Measurements from ENCODE around the gene UBR4.

DNA sequence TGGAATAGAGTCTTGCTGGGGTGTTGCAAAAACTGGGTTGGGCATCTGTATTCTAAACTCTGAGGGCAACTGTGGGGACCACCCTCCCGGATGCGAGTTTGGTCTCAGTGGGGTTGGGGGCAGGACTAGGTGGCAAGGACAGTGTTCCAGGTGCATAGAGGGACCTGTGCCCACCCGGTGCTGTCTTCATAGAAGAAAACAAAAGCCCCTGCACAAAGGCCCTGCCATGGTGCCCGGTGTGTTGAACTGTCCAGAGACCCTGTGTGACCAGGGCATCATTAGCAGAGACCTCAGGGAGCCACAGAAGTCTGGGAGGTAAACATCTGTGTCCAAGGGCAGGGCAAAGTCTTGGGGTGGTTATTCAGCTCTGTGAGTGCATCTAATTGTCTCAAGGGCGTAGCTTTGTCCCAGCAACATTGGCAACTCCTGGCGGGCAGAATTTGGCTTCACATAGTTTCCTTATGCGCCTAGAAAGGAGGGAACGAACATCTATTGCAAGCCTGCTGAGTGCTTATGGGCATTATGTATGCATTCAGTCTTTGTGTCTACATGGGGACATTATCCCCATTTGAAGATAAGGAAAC, 181.4 kb downstream of the UBR4 start:
- no peak for TF ChIP-seq SP2 (IDR thresholded peaks at IDR 0.05; ENCODE audit: low read length)
- TF ChIP-seq, protein P1, sequence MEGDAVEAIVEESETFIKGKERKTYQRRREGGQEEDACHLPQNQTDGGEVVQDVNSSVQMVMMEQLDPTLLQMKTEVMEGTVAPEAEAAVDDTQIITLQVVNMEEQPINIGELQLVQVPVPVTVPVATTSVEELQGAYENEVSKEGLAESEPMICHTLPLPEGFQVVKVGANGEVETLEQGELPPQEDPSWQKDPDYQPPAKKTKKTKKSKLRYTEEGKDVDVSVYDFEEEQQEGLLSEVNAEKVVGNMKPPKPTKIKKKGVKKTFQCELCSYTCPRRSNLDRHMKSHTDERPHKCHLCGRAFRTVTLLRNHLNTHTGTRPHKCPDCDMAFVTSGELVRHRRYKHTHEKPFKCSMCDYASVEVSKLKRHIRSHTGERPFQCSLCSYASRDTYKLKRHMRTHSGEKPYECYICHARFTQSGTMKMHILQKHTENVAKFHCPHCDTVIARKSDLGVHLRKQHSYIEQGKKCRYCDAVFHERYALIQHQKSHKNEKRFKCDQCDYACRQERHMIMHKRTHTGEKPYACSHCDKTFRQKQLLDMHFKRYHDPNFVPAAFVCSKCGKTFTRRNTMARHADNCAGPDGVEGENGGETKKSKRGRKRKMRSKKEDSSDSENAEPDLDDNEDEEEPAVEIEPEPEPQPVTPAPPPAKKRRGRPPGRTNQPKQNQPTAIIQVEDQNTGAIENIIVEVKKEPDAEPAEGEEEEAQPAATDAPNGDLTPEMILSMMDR (IDR thresholded peaks at IDR 0.05; ENCODE audit: control extremely low read depth in 1 of 3, insufficient read depth in 1 of 3, low read depth in 1 of 3, low read length in 3 of 3) = no peak
